K562 (cell line): ENCODE data around the gene LHFPL5. TPM values are rescaled to one million over a fixed set of nuclear protein-coding genes. Genes with fewer than 3 reads are reported as not detected.
A peak's percentile ranks its signal among the peaks of the same experiment; 100 is the strongest.

Source experiments
- ATAC-seq: fragments of 200-7000 bp; cut with Tn5 transposase; 3 replicates; pipeline ENCODE4 v1.9.1; 2020; ENCODE audit warnings: moderate library complexity
- BruUV-seq: library from RNA; stranded (reverse); fragments of 400-500 nt; replicated peaks from 2 replicates; lab custom pipeline; 2021; lab: Mats Ljungman, UMichigan
- CTCF ChIA-PET: fragments of 300-600 bp; formaldehyde crosslinking; extraction: SDS; loops from one replicate; lab custom pipeline; 2021; ENCODE audit warnings: low intra/inter-chr PET ratio; lab: Yijun Ruan, JAX
- POLR2A ChIA-PET: fragments of 300-600, 350-650 bp; sonication (Branson Sonifier 250); formaldehyde crosslinking; extraction: SDS; loops from one replicate; lab custom pipeline; 2021; ENCODE audit warnings: antibody characterized with exemption, inconsistent platforms; lab: Yijun Ruan, JAX
- DNase-seq, 4 experiments: peaks; one replicate each; pipeline versions ENCODE4 v3.0.0 to v3.0.0-alpha.2; 2011 to 2018; ENCODE audit warnings: low spot score in 3 of 4, mixed read lengths in 3 of 4; ENCODE audit errors: extremely low read depth in 1 of 4
- FAIRE-seq: peaks from 2 replicates; lab custom pipeline; 2011; peaks lifted over from hg19 to GRCh38; lab: Jason Lieb, UNC
- H2AFZ ChIP-seq: 2 replicates; pipeline ENCODE4 v1.6.0; 2011; ENCODE audit warnings: low read depth, low read length, control low read depth, inconsistent platforms
- H3K27ac ChIP-seq: fragments of 200-600 bp; 3 replicates; pipeline ENCODE4 v1.8.0; 2011; ENCODE audit warnings: low read depth, mild to moderate bottlenecking, control low read depth, inconsistent platforms, low read length, moderate library complexity, mixed read lengths; ENCODE audit errors: extremely low read depth
- H3K27me3 ChIP-seq, 2 experiments: fragments of 300-600 bp in 1 of 2; 2 replicates in 1 of 2; 3 replicates in 1 of 2; pipeline versions ENCODE4 v1.6.0 to v1.8.0; 2011; ENCODE audit warnings: inconsistent platforms in 2 of 2, low read length in 2 of 2, mild to moderate bottlenecking in 1 of 2, mixed read lengths in 1 of 2, moderate library complexity in 1 of 2; ENCODE audit not compliant: control insufficient read depth in 2 of 2, insufficient read depth in 2 of 2
- H3K36me3 ChIP-seq: fragments of 300-600 bp; 3 replicates; pipeline ENCODE4 v1.8.0; 2011; ENCODE audit warnings: mild to moderate bottlenecking, low read length, inconsistent platforms; ENCODE audit not compliant: control insufficient read depth, insufficient read depth
- H3K4me1 ChIP-seq, 2 experiments: fragments of 200-600 bp in 1 of 2; replicated peaks in 1 of 2; 2 replicates in 1 of 2; 3 replicates in 1 of 2; pipeline versions ENCODE4 v1.5.1 to v1.8.0; 2011; ENCODE audit warnings: inconsistent platforms in 2 of 2, low read length in 2 of 2, mild to moderate bottlenecking in 1 of 2, mixed read lengths in 1 of 2, moderate library complexity in 1 of 2; ENCODE audit not compliant: control insufficient read depth in 2 of 2, insufficient read depth in 2 of 2
- H3K4me2 ChIP-seq: 2 replicates; pipeline ENCODE4 v1.6.1; 2011; ENCODE audit warnings: low read length, control low read depth, inconsistent platforms, mixed read lengths; ENCODE audit not compliant: insufficient read depth
- H3K4me3 ChIP-seq: fragments of 200-600 bp; sonication (generic), shearing (Covaris generic); 2 replicates; pipeline ENCODE4 v1.5.1; 2016; ENCODE audit warnings: control low read depth, inconsistent platforms
- H3K79me2 ChIP-seq: fragments of 200-600 bp; 3 replicates; pipeline ENCODE4 v1.8.0; 2011; ENCODE audit warnings: low read length, inconsistent platforms; ENCODE audit not compliant: control insufficient read depth, insufficient read depth
- H3K9ac ChIP-seq, 2 experiments: 2 replicates each; pipeline versions ENCODE4 v1.6.0 to v1.6.1; 2011; ENCODE audit warnings: low read depth in 2 of 2, low read length in 2 of 2, control low read depth in 1 of 2, inconsistent platforms in 1 of 2, mild to moderate bottlenecking in 1 of 2, mixed read lengths in 1 of 2; ENCODE audit not compliant: insufficient read depth in 1 of 2
- H3K9me1 ChIP-seq: one replicate; pipeline ENCODE4 v1.6.0; 2011; ENCODE audit warnings: inconsistent platforms, mild to moderate bottlenecking, low read length, moderate library complexity; ENCODE audit not compliant: control insufficient read depth, insufficient read depth
- H3K9me3 ChIP-seq: replicated peaks from 2 replicates; pipeline ENCODE4 v1.5.1; 2011; ENCODE audit warnings: low read depth, low read length, inconsistent platforms; ENCODE audit not compliant: control insufficient read depth, insufficient read depth
- H4K20me1 ChIP-seq: replicated peaks from 2 replicates; pipeline ENCODE4 v1.6.1; 2011; ENCODE audit warnings: low read length, inconsistent platforms, mixed read lengths; ENCODE audit not compliant: control insufficient read depth, insufficient read depth
- CHD7 ChIP-seq: fragments of 200-600 bp; sonication (generic); IDR thresholded peaks from one replicate; pipeline ENCODE4 v1.6.1; 2012; ENCODE audit warnings: mild to moderate bottlenecking, low read depth, low read length, inconsistent platforms
- DEAF1 ChIP-seq: fragments of 450-650 bp; formaldehyde crosslinking; IDR thresholded peaks from 2 replicates; pipeline ENCODE4 v1.4.0; 2020; ENCODE audit warnings: mild to moderate bottlenecking, moderate library complexity
- KLF16 ChIP-seq: IDR thresholded peaks from 2 replicates; pipeline ENCODE4 v1.6.1; 2016; ENCODE audit warnings: antibody characterized with exemption
- ZC3H11A ChIP-seq: IDR thresholded peaks from 2 replicates; pipeline ENCODE4 v1.6.1; 2012; ENCODE audit warnings: low read depth, low read length, improper control_type of control experiment
- WGBS: fragments of 100-300 bp; shearing (Covaris generic); methylation state at CpG from one replicate; pipeline ENCODE4 v1.1.6; 2016; ENCODE audit warnings: low coverage, mixed read lengths; ENCODE audit not compliant: insufficient coverage; ENCODE audit errors: missing lambda C conversion rate; 5-methylcytosine and 5-hydroxymethylcytosine counted together
- in situ Hi-C: fragments of 300-500 bp; cut with MboI; formaldehyde crosslinking; loops from 4 replicates; pipeline ENCODE4 v1.15.0; 2018; ENCODE audit warnings: inconsistent platforms, mixed read lengths
- intact Hi-C: fragments of 100-400 bp; cut with micrococcal nuclease; formaldehyde crosslinking; loops from 2 replicates; pipeline ENCODE4 v1.14.2; 2022
- polyA plus RNA-seq, 8 experiments: library from polyadenylated mRNA; depleted of rRNA in 4 of 8; stranded (reverse) in 5 of 8; unstranded in 3 of 8; fragments of >200 nt; fragmentation: Nextera tagmentation in 2 of 8; fragmentation: Illumina TruSeq in 1 of 8; extraction: Ambion mirVana in 2 of 8; extraction: Trizol in 1 of 8; gene quantifications; 2 replicates each; pipeline versions ENCODE4 v1.2.1 to v1.2.3, GENCODE V29; 2011 to 2014; ENCODE audit warnings: inconsistent platforms in 1 of 8, missing spikeins in 1 of 8
- total RNA-seq, 7 experiments: library from RNA; depleted of rRNA in 6 of 7; stranded (reverse); fragments of >200 nt in 6 of 7; fragmentation: Illumina TruSeq in 2 of 7; extraction: Trizol in 2 of 7; gene quantifications; 2 replicates each; pipeline versions ENCODE4 v1.2.1 to v1.2.3, GENCODE V29; 2011 to 2021; ENCODE audit warnings: low replicate concordance in 1 of 7

The LHFPL5 gene
- total and polyA plus RNA-seq, 9 of the 15 experiments (the other 6 are each of a cell fraction or from before 2014, with no cell fraction given) = not detected

GRCh38 chr6:35798706-35799105, 6.4 kb upstream of the LHFPL5 start:
- no peak overlapping the region for H3K4me3 ChIP-seq
- H3K9ac ChIP-seq = no peak overlapping the region
- peaks cover 3% of the 10 kb centered on the region for H3K9me1 ChIP-seq
- no peak overlapping the region for H3K27ac ChIP-seq
- POLR2A ChIA-PET = interaction anchor here (0.6 to 3.6 kb wide), 2 partner anchors 11 to 15 kb away, joined by 4 to 48 read pairs; no protein-coding TSS in a partner anchor
- in situ Hi-C loops (no loop called here), intact Hi-C loops (loop anchor here (1.0 kb wide), 1 partner anchor 11 kb away; no protein-coding TSS in a partner anchor)
- no peak overlapping the region for H3K4me2 ChIP-seq
- H3K9me3 ChIP-seq = no peaks in the 10 kb centered on the region
- H4K20me1 ChIP-seq = peaks cover 3% of the 10 kb centered on the region; the same call in 1 of the 2 replicates
- FAIRE-seq (no peak), DNase-seq (peak in 1 of 4 experiments; percentile 8), ATAC-seq (no peak)
- 1% methylated on average over 5 of the region's 5 CpGs for WGBS
- H3K27me3 ChIP-seq = peaks cover 12 to 62% of the 10 kb centered on the region in 2 experiments
- H2AFZ ChIP-seq = no peak overlapping the region
- CTCF ChIA-PET = no interaction called here
- no peaks in the 10 kb centered on the region for H3K4me1 ChIP-seq
- TF ChIP-seq DEAF1 (CRISPR knock-in tag) (no peak), KLF16 (no peak), CHD7 (no peak), ZC3H11A (no peak)
- H3K79me2 ChIP-seq = no peaks in the 10 kb centered on the region
- H3K36me3 ChIP-seq = no peaks in the 10 kb centered on the region
- no TSS peak for BruUV-seq
